ENCODE results near the gene CNPY1. TPM values are rescaled to one million over a fixed set of nuclear protein-coding genes. Genes with fewer than 3 reads are reported as not detected.

Gene CNPY1
- total RNA-seq, 2 donors from 2014 or later = not detected

DNA sequence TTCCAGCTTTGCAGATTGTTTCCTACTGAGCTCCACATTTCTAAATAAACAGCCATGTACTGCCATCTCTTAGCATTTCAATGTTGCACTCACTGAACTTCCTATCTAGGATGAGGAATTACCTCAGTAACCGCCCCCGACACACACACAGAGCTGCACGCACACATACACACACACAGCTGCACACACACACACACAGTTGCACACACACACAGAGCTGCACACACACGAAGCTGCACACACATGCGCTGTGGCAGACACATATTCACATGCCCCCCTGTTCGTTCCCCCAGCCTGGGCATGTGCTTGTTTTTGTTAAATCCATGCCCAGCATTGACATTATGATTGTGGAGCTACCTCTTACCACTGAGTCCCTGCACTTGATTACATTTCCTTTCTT, 39.6 kb upstream of the CNPY1 start:
- H3K36me3 ChIP-seq = no peaks in the 10 kb centered on the region
- TF ChIP-seq, protein P1, sequence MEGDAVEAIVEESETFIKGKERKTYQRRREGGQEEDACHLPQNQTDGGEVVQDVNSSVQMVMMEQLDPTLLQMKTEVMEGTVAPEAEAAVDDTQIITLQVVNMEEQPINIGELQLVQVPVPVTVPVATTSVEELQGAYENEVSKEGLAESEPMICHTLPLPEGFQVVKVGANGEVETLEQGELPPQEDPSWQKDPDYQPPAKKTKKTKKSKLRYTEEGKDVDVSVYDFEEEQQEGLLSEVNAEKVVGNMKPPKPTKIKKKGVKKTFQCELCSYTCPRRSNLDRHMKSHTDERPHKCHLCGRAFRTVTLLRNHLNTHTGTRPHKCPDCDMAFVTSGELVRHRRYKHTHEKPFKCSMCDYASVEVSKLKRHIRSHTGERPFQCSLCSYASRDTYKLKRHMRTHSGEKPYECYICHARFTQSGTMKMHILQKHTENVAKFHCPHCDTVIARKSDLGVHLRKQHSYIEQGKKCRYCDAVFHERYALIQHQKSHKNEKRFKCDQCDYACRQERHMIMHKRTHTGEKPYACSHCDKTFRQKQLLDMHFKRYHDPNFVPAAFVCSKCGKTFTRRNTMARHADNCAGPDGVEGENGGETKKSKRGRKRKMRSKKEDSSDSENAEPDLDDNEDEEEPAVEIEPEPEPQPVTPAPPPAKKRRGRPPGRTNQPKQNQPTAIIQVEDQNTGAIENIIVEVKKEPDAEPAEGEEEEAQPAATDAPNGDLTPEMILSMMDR (IDR thresholded peaks at IDR 0.05) = no peak
- H3K9ac ChIP-seq (ENCODE audit: low read depth in 2 of 2, low read length in 2 of 2) = no peak overlapping the region
- no peak for DNase-seq
- no peaks in the 10 kb centered on the region for H3K9me3 ChIP-seq
- H3K27ac ChIP-seq = no peak overlapping the region
- H3K4me3 ChIP-seq = no peak overlapping the region
- H3K27me3 ChIP-seq = no peaks in the 10 kb centered on the region
- no peaks in the 10 kb centered on the region for H3K4me1 ChIP-seq
- intact Hi-C loops (cut with DNase I) = no loop called here

DNA sequence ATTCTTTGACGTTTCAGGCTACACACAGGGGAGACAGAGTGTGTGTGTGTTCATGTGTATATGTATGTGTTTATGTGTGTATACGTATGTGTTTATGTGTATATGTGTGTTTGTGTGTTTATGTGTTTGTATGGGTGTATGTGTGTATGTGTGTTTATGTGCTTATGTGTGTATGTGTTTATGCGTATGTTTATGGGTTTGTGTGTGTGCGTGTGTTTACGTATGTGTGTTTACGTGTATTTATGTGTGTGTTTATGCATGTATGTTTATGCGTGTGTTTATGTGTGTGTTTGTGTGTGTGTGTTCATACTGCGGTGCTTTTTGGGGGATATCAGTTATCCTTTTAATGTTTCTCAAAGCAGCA, 39.2 kb upstream of the CNPY1 start:
- Histone ChIP-seq H3K27me3 (no peaks in the 10 kb centered on the region), H3K4me1 (no peaks in the 10 kb centered on the region), H3K4me3 (no peak overlapping the region), H3K36me3 (no peaks in the 10 kb centered on the region), H3K9me3 (no peaks in the 10 kb centered on the region), H3K27ac (no peak overlapping the region), H3K9ac (ENCODE audit: low read depth in 2 of 2, low read length in 2 of 2) (no peak overlapping the region)
- intact Hi-C loops (cut with DNase I) = no loop called here
- DNase-seq = no peak
- TF ChIP-seq, protein P1 (IDR thresholded peaks at IDR 0.05) = no peak

DNA sequence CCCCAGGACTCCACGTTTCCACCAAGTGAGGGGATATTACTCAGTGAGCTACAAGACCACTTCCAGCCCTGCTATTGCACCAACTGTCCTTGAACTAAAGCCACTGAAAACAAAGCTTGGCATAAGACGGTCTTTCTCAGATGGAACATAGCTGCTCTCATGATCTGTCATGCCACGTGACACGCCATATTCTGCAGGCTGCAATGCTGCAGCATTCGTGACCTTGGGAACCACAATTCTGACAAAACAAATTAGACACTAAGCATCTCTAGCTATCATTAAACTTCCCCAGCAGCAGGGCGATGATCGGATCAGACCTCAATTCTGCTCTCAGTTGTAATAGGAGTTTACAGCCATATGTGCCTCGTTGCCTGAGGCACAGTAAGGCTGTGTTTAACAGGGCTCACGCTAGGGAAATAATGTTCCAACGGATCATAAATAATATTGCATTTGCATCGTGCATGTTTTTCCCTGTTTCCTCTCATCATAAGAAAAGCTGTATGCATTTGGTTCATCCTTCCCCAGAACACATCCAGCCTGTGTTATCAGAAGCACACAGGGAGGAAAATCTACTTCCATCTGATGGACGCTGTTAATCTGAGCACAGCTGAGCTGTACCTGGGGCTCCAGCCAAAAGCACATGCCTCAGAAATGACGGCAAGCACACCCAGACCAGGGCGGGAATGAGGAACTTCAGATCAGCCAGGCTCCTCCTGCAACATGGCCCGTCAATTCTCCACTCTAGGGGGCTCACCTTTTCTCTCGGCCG, 38.6 kb upstream of the CNPY1 start:
- Histone ChIP-seq H3K4me1 (no peaks in the 10 kb centered on the region), H3K27ac (no peak overlapping the region), H3K4me3 (no peak overlapping the region), H3K9me3 (no peaks in the 10 kb centered on the region), H3K36me3 (no peaks in the 10 kb centered on the region), H3K9ac (ENCODE audit: low read depth in 2 of 2, low read length in 2 of 2) (no peak overlapping the region), H3K27me3 (no peaks in the 10 kb centered on the region)
- intact Hi-C loops (cut with DNase I) = no loop called here
- no peak for DNase-seq
- TF ChIP-seq, protein P1 (IDR thresholded peaks at IDR 0.05) = no peak

DNA sequence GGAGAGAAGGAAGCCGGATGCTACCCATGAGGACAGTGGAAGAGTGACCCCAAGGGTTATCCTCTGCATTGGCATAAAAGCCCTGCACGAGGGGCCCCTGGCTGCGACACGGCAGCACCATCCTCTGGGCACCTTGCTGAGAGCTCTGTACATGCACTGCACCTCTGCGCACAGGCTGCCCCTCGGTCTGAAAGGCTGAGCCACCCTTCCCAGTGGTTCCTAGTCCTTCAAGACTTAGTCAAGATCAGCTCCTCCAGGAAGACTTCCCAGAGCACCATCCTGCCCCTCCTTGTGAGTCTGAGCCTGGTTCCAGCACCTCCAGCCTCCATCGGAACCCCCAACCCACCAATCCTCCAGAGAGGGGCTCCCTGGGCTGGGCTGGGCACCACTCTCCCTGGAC, 37.9 kb upstream of the CNPY1 start:
- TF ChIP-seq, protein P1 (IDR thresholded peaks at IDR 0.05) = no peak
- no peaks in the 10 kb centered on the region for H3K9me3 ChIP-seq
- DNase-seq = no peak
- H3K27me3 ChIP-seq = no peaks in the 10 kb centered on the region
- H3K4me3 ChIP-seq = no peak overlapping the region
- H3K9ac ChIP-seq (ENCODE audit: low read depth in 2 of 2, low read length in 2 of 2) = no peak overlapping the region
- no peaks in the 10 kb centered on the region for H3K4me1 ChIP-seq
- H3K27ac ChIP-seq = no peak overlapping the region
- intact Hi-C loops (cut with DNase I) = no loop called here
- H3K36me3 ChIP-seq = no peaks in the 10 kb centered on the region

DNA sequence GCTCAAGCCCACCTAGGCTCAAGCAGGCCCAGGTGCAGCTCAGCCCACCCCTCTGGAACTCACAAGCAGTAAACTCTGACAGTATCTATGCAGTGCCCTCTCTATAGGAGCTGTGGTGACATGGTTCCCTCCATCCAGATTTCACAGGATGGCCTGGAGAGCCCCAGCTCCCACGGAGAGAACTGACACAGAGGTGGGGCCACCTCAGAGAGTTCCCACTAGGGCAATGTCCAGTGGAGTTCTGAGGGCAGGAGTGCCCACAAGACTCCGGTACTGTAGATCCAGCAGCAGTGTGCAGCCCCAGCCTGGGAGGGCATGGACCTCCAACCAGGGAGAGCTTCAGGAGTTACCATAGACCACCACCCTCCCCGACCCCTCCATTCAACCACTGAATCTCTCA, 37.3 kb upstream of the CNPY1 start:
- TF ChIP-seq, protein P1 (IDR thresholded peaks at IDR 0.05) = no peak
- H3K27me3 ChIP-seq = no peaks in the 10 kb centered on the region
- no peak for DNase-seq

More for the DNA sequence above, 37.3 kb upstream of the CNPY1 start:
- H3K36me3 ChIP-seq = no peaks in the 10 kb centered on the region
- H3K9ac ChIP-seq (ENCODE audit: low read depth in 2 of 2, low read length in 2 of 2) = no peak overlapping the region
- no peak overlapping the region for H3K27ac ChIP-seq
- intact Hi-C loops (cut with DNase I) = no loop called here
- H3K4me1 ChIP-seq = no peaks in the 10 kb centered on the region
- no peak overlapping the region for H3K4me3 ChIP-seq
- no peaks in the 10 kb centered on the region for H3K9me3 ChIP-seq
